Left renal cortex interstitium (tissue), 4 donors: Measurements from ENCODE around the gene BCAS4. TPM values are rescaled to one million over a fixed set of nuclear protein-coding genes. Genes with fewer than 3 reads are reported as not detected.
A peak's percentile ranks its signal among the peaks of the same experiment; 100 is the strongest.
"Not testable (repeated sequence)": the region's sequence is repeated elsewhere in the genome, so short reads cannot be mapped to it uniquely, and the experiment has no call there.

ENCODE experiments used
- DNase-seq, 4 donors: peaks; one replicate each; pipeline ENCODE4 v3.0.0-alpha.2; 2013; ENCODE audit warnings: low read depth in 4 of 4, low spot score in 2 of 4, missing footprints in 1 of 4
- polyA plus RNA-seq, 4 donors: library from polyadenylated mRNA; unstranded; fragments of 120-200 nt; gene quantifications; one replicate each; pipeline ENCODE4 v1.2.1, GENCODE V29; 2013; ENCODE audit not compliant: insufficient read length in 4 of 4

BCAS4 gene
- polyA plus RNA-seq, 4 donors, result 5.1 to 5.8 (median 5.4) TPM

DNA sequence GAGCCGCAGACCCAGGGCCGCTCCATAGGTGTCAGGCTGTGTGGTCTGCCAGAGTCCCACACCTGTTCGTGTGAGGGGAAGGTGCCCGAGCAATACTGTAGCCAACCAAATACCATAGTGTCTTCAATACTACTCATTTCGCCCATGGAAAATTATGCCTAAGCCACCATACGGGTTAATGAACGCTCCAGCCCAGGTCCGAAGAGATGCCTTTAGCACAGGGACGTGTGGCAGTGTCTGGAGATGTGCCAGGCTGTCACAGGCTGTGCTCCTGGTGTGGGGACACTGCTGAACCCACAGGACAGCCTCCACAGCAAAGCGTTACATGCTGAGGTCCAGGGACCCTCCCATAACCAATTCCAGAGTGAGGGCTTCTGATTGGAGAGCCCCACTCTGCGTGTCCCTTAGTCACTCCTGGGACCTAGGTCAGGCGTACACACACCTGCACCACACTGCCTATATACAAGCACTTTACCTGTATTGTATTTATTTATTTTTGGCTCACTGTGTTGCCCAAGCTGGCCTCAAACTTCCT is 25.2 kb upstream of the BCAS4 start:
- DNase-seq, result not testable (repeated sequence)

DNA sequence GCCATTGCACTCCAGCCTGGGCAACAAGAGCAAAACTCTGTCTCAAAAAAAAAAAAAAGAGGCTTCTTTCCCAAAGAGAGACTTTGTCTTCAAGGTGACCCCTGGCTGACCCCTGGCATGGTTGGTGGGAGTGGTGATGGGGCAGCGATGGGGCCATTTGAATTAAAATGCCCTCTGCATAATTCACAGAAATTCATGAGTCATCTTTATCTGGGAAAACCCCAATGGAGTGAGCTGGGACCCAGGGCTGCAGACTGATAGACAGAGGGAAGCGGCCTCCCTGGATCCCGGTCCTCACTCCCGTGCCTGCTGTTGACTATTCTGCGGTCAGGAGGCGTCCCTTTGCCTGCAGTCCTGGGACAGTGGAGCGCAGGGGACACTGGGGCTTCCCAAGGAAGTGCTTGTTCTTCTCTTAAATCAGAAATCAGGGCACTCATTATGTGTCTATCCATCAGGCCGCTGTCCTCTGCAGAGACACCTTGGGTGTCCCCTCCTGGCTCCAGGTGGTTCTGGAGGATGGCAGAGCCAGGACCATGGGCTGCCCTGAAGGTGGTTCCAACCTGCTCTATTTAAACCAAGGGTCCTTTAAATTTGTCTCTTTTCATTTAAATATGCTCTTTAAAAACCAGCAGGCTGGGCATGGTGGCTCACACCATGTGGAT is 23.3 kb upstream of the BCAS4 start:
- not testable (repeated sequence) for DNase-seq

DNA sequence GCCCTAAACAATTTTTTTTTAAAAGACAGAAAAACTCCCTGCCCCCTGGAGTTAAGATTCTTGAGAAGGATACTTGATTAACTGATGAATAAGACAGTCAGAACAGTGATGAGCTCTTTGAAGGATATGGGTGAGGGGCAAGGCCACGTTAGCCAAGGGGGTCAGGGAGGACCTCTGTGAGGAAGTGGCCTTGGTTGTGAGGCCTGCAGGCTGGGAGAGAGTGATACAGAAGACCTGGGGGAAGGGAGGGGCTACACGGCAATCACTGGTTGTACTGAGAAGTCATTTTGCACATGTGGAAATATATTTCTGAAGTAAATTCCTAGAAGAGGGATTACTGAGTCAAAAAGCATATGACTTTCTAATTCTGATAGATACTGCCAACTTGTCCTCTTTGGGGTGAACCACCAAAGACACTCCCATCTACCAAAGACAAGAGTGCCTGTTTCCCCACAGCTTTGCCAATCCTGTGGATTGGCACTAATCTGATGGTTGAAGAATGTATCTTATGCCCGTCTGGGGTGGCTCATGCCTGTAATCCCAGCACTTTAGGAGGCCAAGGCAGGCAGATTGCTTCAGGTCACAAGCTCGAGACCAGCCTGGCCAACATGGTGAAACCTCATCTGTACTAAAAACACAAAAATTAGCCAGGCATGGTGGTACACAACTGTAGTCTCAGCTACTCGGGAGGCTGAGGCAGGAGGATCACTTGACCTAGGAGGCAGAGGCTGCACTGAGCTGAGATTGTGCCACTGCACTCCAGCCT is 22.3 kb upstream of the BCAS4 start:
- no peak for DNase-seq

DNA sequence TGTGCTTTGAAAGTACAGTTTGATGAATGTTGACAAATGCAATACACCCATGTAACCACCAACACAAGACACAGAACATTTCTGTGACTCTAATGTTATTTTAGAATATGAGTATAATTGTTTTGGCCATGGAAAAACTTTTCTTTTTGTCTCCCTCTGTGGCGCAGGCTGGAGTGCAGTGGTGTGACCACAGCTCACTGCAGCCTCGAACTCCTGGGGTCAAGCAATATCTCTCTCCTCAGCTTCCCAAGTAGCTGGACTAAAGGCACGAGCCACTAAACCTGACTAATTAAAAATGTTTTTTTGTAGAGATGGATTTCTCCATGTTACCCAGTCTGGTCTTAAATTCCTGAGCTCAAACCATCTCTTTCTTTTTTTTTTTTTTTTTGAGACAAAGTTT is 20.3 kb upstream of the BCAS4 start:
- DNase-seq, result no peak

DNA sequence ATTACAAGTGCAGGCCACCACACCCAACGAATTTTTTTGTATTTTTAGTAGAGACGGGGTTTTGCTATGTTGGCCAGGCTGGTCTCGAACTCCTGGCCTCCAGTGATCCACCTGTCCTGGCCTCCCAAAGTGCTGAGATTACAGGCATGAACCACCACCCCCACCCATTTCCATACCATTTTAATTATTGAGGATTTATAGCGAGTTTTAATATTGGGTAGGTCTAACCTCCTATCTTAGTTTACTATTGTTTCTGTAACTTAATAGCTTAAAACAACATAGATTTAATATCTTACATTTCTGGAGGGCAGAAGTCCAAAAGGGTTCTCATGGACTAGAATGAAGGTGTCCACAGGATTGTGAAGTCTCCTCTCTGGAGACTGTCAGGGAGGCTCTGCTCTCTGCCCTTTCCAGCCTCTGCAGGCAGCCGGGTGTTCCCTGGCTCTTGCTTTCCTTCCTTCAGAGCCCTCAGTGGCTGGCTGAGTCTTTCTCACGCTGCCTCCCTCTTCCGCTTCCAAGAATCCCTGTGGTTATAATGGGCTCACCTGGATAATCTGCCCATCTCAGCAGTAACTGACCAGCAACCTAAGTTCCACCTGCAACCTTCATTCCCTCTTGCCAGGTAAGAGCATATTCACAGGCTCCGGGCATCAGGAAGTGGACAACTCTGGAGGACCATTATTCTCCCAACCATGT is 18.6 kb upstream of the BCAS4 start:
- DNase-seq, result no peak

DNA sequence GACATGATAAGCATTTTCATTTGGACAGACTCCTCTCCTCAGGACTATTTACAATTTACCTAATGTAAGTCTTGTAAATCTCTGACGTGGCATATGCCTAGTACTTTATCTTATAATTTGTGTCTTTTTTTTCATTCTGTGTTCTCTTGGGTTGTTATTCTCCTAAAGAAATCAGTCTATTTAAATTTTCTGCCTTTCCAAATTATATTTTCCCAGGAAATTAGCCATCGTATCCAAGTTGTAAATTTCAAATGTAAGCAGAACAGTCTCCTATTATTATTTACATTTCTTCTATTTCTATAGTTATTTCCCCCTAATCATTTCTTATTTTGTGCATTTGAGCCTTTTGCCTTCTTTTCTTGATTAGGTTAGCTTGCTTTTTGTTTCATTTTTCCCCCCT is 17.5 kb upstream of the BCAS4 start:
- no peak for DNase-seq

DNA sequence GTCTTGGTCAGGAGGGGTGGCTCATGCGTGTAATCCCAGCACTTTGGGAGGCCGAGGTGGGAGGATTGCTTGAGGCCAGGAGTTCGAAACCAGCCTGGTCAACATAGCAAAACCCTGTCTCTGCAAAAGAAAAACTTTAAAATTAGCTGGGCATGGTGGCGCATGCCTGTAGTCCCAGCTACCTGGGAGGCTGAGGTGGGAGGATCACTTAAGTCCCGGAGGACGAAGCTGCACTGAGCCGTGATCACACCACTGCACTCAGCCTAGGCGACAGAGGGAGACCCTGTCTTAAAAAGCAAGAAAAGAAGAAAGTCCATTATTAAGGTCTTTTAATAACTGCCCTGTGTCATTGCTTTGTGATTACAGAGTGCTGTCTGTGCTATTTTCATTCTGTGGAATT is 15.9 kb upstream of the BCAS4 start:
- DNase-seq, result not testable (repeated sequence)

DNA sequence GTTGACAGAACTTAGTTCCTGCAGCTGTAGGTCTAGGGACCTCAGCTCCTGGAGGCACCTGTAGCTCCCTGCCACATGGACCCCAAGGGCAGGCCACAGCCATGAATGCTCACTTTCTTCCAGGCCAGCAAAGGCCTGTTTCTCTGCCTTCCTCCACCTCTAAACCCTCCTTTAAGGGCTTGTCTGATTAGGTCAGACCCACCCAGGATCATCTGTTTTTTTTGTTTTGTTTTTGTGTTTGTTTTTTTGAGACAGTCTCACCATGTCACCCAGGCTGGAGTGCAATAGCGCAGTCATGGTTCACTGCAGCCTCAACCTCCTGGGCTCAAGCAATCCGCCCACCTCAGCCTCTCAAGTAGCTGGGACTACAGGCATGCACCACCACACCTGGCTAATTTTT is 11.5 kb upstream of the BCAS4 start:
- no peak for DNase-seq

DNA sequence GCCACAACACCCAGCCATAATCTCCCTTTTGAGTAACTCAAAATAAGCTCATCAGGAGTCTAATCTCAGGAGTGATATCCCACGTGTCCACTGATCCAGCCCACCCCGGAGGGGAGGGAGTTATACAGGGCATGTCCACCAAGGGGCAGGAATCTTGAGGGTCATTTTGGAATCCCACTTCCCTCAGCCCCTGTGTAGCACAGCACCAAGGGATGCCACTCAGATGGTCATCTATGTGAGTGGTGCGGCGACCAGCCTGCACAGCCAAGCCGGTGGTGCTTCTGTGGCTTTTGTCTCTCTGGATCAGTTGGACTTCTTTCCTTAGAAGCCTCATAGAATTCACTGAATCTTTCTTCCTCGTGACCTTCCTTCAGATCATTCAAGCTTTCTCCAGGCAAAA is 11.0 kb upstream of the BCAS4 start:
- no peak for DNase-seq

DNA sequence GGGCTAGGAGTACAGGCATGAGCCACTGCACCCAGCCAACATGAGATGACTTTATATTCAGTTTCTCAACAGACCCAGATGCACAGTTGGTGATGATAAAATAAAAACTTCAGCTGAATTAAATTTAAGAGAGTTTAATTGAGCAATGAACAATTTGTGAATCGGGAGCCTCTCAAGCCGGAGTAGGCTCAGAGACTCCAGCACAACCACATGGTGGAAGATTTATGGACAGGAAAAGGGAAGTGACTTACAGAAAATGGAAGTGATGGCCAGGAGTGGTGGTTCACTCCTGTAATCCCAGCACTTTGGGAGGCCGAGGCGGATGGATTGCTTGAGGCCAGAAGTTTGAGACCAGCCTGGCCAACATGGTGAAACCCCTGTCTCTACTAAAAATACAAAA is 10.4 kb upstream of the BCAS4 start:
- no peak for DNase-seq

DNA sequence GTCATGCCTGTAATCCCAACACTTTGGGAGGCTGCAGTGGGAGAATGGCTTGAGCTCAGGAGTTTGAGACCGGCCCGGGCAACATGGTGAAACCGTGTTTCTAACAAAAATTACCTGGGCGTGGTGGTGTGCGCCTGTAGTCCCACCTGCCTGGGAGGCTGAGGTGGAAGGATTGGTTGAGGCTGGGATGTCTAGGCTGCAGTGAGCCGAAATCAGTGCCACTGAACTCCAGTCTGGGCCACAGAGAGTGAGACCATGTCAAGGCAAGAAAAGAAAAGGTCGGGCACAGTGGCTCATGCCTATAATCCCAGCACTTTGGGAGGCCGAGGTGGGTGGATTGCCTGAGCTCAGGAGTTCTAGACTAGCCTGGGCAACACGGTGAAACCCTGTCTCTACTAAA is 8.2 kb upstream of the BCAS4 start:
- no peak for DNase-seq

DNA sequence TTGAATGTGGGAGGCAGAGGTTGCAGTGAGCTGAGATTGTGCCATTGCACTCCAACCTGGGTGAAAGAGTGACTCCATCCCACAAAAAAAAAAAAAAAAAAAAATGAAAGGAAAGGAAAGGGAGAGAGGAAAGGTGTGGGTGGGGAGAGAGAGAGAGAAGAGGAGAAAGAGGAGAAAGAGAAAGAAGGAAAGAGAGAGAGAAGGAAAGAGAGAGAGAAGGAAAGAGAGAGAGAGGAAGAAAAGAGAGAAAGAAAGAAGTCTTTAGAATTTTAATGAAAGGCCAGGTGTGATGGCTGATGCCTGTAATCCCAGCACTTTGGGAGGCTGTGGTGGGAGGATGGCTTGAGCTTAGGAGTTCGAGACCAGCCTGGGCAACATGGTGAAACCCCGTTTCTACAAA is 7.7 kb upstream of the BCAS4 start:
- no peak for DNase-seq

DNA sequence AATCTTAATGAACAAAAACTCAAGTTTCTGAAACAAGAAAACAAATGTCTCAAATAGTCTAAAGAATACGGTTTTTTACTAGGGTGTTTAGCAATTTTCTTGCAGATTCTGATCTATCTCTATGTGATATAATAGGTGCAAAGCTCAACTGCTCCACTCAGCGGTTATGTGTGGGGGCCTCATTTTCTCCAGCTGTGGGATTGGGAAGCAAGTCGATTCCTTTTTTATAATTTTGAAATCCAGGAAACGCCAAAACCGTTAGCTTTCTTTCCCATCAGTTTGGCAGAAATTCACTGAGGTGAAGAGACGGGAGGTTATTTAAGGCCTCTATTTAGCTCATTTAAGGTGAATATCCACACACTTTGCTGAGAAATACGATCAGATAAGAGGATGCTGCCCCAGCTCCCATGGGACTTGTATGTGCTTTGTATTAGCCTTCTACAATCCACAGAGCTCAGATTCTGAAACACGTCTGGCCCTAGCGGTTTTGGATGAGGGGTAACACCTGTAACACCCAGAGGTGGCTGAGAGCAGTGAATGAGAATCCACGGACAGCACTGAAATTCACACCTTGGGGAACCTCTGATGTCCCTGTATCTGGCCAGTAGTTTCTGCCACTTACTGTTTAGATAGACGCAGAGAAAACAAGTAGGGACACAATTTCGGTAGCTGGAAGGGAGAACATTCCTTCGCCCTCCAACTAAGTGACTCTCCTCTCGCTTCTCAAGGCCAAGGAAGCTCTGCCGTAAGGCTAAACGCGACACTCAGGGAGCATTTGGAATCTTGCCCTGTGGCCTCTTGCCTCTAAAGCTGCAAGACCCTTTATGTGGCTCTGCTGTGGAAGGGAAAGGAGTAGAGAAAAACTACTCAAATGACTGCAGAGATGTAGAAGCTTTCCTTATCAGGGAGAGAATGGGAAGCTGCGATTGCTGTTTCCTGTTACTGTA is 6.5 kb upstream of the BCAS4 start:
- DNase-seq, result no peak

DNA sequence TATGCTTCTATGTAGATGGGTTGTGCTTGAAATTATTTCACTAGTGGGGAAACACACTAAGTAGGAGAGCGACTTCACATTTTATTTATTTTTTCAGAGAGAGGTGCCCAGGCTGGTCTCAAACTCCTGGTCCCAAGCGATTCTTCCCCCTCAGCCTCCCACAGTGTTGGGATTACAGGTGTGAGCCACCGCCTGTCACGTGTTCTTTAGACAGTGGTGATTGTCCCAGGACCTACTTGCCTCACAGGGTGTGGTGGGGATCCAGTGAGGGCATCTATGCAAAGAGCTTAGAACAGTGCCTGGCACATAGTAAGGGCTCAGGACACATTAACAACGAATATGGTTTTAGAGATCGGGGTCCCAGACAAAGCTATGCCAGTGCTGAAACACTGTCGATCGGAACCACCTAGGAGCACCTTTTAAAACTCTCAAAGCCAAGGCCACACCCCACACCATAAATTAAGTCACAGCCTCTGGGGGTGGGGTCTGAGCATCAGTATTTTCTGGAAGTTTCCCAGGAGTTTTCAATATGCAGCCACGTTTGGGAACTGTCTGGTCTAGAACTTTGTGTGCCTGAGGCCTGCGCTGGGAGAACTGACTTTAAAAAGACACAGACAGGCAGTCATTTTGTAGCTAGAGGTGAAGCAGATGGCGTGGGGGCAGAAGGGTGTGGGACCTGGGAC is 4.8 kb upstream of the BCAS4 start:
- DNase-seq, result no peak

DNA sequence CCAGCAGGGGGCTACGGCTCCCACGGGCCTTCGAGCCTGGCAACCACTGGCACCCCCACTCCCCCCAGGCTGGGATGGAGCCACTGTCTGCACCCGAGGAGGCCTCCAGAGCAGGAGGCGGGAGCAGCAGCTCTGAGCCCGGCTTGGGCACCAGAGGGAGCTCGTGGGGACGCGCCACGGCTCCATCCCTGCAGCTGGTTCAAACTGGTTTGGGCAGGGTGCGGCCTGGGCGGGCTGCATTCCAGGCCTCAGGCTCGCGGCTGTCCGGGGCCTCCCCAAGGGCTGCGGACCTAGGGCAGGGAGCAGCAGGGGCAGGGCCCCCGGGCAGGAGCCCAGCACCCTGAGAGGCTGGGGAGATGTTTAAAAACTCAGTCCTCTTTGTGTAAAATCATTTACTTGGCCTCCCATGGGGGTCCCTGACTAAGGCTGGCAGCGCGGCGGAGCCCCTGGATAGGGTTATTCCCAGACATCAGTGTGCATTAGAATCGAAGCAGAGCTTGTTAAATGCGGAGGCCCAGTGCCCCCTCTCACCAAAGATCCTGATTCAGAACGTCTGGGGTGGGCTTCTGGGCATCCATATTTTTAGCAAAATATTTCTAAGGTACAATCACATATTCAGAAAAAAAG is 4.1 kb upstream of the BCAS4 start:
- peak in 3 of 4 donors; percentile 74 to 87 (median 82) for DNase-seq

DNA sequence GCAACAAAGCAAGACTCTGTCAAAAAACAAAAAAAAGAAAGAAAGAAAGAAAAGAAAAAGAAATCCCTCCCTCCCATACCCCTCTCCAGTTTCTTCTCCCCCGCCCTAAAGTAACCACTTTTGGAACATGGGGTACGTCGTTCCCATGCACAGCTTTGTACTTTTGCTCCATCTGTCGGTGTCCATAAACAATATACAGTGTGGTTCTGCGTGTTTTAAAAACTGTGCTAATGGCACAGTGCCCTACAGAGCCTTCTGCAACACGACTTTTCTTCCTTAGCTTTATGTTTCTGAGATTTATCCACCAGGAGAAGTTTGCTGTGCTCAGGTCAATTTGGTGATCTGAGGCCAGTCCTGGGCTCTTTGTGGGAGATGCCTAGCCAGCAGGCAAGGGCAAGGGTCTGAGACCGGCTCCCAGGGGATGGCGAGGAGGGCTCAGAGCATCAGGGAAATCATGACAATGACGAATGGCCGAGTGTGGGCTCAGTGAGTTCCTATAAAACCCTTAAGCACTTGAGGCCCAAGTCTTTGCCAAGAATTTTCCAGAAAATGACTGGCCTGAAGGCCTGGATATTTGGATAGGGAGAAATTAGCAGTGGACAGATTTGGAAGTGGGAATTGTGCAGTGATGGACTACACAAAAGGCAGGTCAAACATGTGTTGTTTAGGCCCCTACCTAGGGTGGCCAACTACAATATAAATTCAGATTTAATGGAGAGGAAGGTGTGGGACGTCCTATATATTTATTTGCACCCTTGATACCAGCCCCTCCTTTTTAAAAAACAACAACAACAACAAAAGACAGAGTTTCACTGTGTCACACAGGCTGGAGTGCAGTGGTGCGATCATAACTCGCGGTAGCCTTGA is 1.9 kb upstream of the BCAS4 start:
- DNase-seq, result no peak

DNA sequence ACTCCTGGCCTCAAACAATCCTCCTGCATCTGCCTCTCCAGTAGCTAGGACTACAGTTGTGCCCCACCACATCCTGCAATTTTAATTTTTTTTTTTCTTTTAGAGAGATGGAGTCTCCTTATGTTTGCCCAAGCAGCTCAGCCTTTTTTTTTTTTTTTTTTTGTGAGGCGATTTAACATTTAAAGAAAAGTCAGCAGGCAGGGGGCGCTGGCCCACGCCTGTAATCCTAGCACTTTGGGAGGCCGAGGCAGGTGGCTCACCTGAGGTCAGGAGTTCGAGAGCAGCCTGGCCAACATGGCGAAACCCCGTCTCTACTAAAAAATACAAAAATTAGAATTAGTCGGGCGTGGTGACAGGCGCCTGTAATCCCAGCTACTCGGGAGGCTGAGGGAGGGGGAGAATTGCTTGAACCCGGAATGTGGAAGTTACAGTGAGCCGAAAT is 1.3 kb upstream of the BCAS4 start:
- not testable (repeated sequence) for DNase-seq

DNA sequence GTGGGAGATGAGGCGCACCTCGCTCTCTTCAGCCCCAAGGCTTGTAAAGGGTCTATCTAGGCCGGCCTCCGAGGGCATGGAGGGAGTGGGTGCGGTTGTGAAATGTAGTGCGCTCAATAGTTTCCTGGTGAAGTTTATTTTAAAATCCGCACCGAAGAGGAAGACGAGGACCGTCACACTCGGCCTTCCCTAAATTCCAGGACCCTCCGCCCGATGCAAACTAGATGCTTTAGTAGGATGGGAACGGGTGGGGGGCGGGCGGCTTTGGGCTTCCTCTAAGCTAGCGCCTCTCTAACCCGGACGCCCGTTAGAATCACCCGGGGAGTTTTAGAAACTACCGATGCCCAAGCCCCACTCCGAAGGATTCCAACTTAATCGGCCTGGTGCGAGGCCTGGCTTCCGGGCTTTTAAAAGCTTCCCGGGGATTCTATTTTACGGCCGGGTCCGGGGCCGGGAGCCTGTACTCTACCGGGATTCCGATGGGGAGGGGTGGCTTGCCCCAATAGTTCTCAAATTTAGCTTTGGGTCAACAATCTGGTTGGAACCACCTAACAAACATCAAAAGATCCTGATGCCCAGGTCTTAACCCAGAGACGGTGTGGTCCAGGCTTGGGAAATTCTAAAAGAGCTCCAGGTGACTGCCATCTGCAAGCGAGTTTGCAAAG is 548 bp upstream of the BCAS4 start:
- no peak for DNase-seq
